Stomach (tissue), 19 donors: ENCODE results near the gene LRRC46. TPM values are rescaled to one million over a fixed set of nuclear protein-coding genes. Genes with fewer than 3 reads are reported as not detected.

Experiments
- DNase-seq, 2 donors: peaks; one replicate each; pipeline versions ENCODE4 v3.0.0 to v3.0.0-alpha.2; 2013 to 2019
- H3K27ac ChIP-seq, 5 donors: fragments of 200-600 bp in 4 of 5; sonication (generic) in 4 of 5; one replicate each; pipeline ENCODE4 v1.5.1; 2013 to 2019; ENCODE audit warnings: mild to moderate bottlenecking in 1 of 5, moderate library complexity in 1 of 5
- H3K27me3 ChIP-seq, 3 donors: fragments of 200-600 bp; sonication (generic); one replicate each; pipeline ENCODE4 v1.5.1; 2017 to 2019; ENCODE audit warnings: mixed run types in 1 of 3
- H3K36me3 ChIP-seq, 4 donors: fragments of 200-600 bp; sonication (generic); 1 replicate in 3 of 4; 2 replicates in 1 of 4; pipeline ENCODE4 v1.5.1; 2016 to 2019
- H3K4me1 ChIP-seq, 4 donors: fragments of 200-600 bp; sonication (generic); one replicate each; pipeline ENCODE4 v1.5.1; 2016 to 2019
- H3K4me3 ChIP-seq, 4 donors: fragments of 200-600 bp; sonication (generic) in 3 of 4; one replicate each; pipeline ENCODE4 v1.5.1; 2016 to 2019; ENCODE audit warnings: mild to moderate bottlenecking in 1 of 4
- H3K9me3 ChIP-seq, 4 donors: fragments of 200-600 bp; sonication (generic); one replicate each; pipeline ENCODE4 v1.5.1; 2016 to 2019
- CTCF ChIP-seq, 7 experiments: fragments of 450-650 bp in 4 of 7; fragments of 200-600 bp in 3 of 7; sonication (generic) in 3 of 7; IDR thresholded peaks; one replicate each; pipeline ENCODE4 v1.5.1; 2016 to 2019; ENCODE audit warnings: antibody characterized with exemption in 7 of 7, control low read depth in 2 of 7, mild to moderate bottlenecking in 1 of 7
- EP300 ChIP-seq: sonication (generic); formaldehyde crosslinking; IDR thresholded peaks from one replicate; pipeline ENCODE4 v1.6.1; 2017; ENCODE audit warnings: antibody characterized with exemption
- POLR2A ChIP-seq, 4 donors: fragments of 450-650 bp; IDR thresholded peaks; one replicate each; pipeline ENCODE4 v1.6.1; 2016; ENCODE audit warnings: antibody characterized with exemption in 4 of 4, control low read depth in 2 of 4, mild to moderate bottlenecking in 1 of 4, moderate library complexity in 1 of 4
- POLR2AphosphoS5 ChIP-seq, 3 donors: sonication (generic); formaldehyde crosslinking; IDR thresholded peaks; one replicate each; pipeline ENCODE4 v1.6.1; 2016; ENCODE audit warnings: antibody characterized with exemption in 3 of 3
- WGBS, 5 donors: extraction: QIAGEN DNeasy Blood & Tissue Kit in 3 of 5; methylation state at CpG; one replicate each; pipeline versions ENCODE4 v1.1.5 to v1.1.7; 2013 to 2018; 5-methylcytosine and 5-hydroxymethylcytosine counted together
- intact Hi-C: fragments of 100-400 bp; cut with DNase I; formaldehyde crosslinking; loops from one replicate; pipeline ENCODE4 v1.15.1; 2023; ENCODE audit warnings: low total_unique reads
- long read RNA-seq, 10 donors: transcript quantifications; one replicate each; lab custom pipeline, GENCODE V29; 2026
- polyA plus RNA-seq, 3 donors: library from polyadenylated mRNA; stranded (reverse); fragments of 200-250 nt; gene quantifications; one replicate each; pipeline ENCODE4 v1.2.3, GENCODE V29; 2013
- total RNA-seq, 5 donors: library from RNA; depleted of rRNA; stranded (reverse); fragments of >200 nt; gene quantifications; one replicate each; pipeline versions ENCODE4 v1.1.0 to v1.2.3, GENCODE V29; 2014 to 2016
- donor health status: healthy with polysubstance abuse.
- donor health status: Bipolar disorder and iron deficiency.
- donor health status: healthy.

LRRC46 gene
- total RNA-seq = not detected
- under 1 TPM; 0.31 to 0.75 (median 0.48) TPM for polyA plus RNA-seq
- long read RNA-seq, donor 1 = 0 reads
- long read RNA-seq, donor 2, partial matches to known transcripts = 0 of 1 reads
- long read RNA-seq, donor 2, other reads (novel, unspliced or antisense) = 0 of 1 reads
- long read RNA-seq, donor 3, partial matches to known transcripts = 0 of 1 reads
- long read RNA-seq, donor 3, other reads (novel, unspliced or antisense) = 0 of 1 reads
- long read RNA-seq, donor 4 = 0 reads
- long read RNA-seq, donor 5, partial matches to known transcripts = 8 of 8 reads
- long read RNA-seq, donor 5, other reads (novel, unspliced or antisense) = 0 of 8 reads
- long read RNA-seq, donor 6 = 0 reads
- long read RNA-seq, donor 7 = 0 reads
- long read RNA-seq, donor 8 = 0 reads
- long read RNA-seq, donor 9 = 0 reads
- long read RNA-seq, donor 10 = 0 reads

GRCh38 chr17:47831003-47831933 is at the start of gene LRRC46, which contains the start of gene MRPL10:
LRRC46 (plus strand) TSS chr17:47831670; CDS start chr17:47831990, 320 bp downstream.
MRPL10 (minus strand) TSS chr17:47831541; CDS start chr17:47831511, 30 bp downstream.
- no peaks in the 10 kb centered on the region for H3K27me3 ChIP-seq
- H3K36me3 ChIP-seq = peaks cover 19 to 39% (median 36%) of the 10 kb centered on the region in 4 donors
- TF ChIP-seq POLR2A (IDR thresholded peaks at IDR 0.05) (peak in 2 of 4 donors; percentile 63 to 77), EP300 (no peak), POLR2AphosphoS5 (IDR thresholded peaks at IDR 0.05) (peak; percentile 98 to 99 (median 98)), CTCF (IDR thresholded peaks at IDR 0.05) (peak in 1 of 7 experiments; percentile 30)
- no peaks in the 10 kb centered on the region for H3K9me3 ChIP-seq
- intact Hi-C loops = no loop called here
- DNase-seq = peak; percentile 95 to 98
- H3K4me3 ChIP-seq = peak within 1 kb of the TSS; percentile 79 to 92 (median 82)
- H3K4me1 ChIP-seq = peaks cover 24 to 32% (median 28%) of the 10 kb centered on the region in 4 donors
- 0 to 1% (median 0%) methylated on average over 33 to 42 of the region's 42 CpGs for WGBS, 5 donors
- H3K27ac ChIP-seq = peak within 1 kb of the TSS; percentile 80 to 90 (median 87)

GRCh38 chr17:47785538-47786123 is 45.8 kb upstream of the LRRC46 start:
- Histone ChIP-seq H3K27me3 (peaks cover 0 to 69% (median 30%) of the 10 kb centered on the region in 3 donors), H3K27ac (no peak overlapping the region), H3K4me1 (peaks cover 8 to 12% (median 10%) of the 10 kb centered on the region in 4 donors), H3K9me3 (no peaks in the 10 kb centered on the region), H3K36me3 (no peaks in the 10 kb centered on the region), H3K4me3 (no peak overlapping the region)
- TF ChIP-seq POLR2A (IDR thresholded peaks at IDR 0.05) (no peak), EP300 (no peak), CTCF (IDR thresholded peaks at IDR 0.05) (no peak), POLR2AphosphoS5 (IDR thresholded peaks at IDR 0.05) (no peak)
- WGBS, 5 donors = 31 to 47% (median 37%) methylated on average over 5 of the region's 5 CpGs
- DNase-seq = peak in 1 of 2 donors; percentile 69
- intact Hi-C loops = no loop called here

- Histone ChIP-seq H3K27me3 (peaks cover 0 to 79% (median 61%) of the 10 kb centered on the region in 3 donors), H3K27ac (no peak overlapping the region), H3K4me3 (peak overlapping the region; percentile 39 to 59 (median 45)), H3K4me1 (peaks cover 8 to 12% (median 10%) of the 10 kb centered on the region in 4 donors), H3K9me3 (no peaks in the 10 kb centered on the region), H3K36me3 (no peaks in the 10 kb centered on the region)
- TF ChIP-seq POLR2AphosphoS5 (IDR thresholded peaks at IDR 0.05) (no peak), CTCF (IDR thresholded peaks at IDR 0.05) (peak in 4 of 7 experiments; percentile 11 to 29 (median 23)), EP300 (no peak), POLR2A (IDR thresholded peaks at IDR 0.05) (no peak)
- DNase-seq = peak; percentile 62 to 82
- WGBS, 5 donors = 2 to 5% (median 3%) methylated on average over 19 to 70 of the region's 70 CpGs
- intact Hi-C loops = no loop called here
Observed at GRCh38 chr17:47789611-47790561, 41.6 kb upstream of the LRRC46 start.
